Gastrocnemius medialis (tissue), 4 donors: ENCODE measurements around the gene VAT1L.

Experiments
- CTCF ChIP-seq, 5 experiments: fragments of 450-650 bp in 3 of 5; fragments of 200-600 bp in 2 of 5; sonication (generic) in 2 of 5; IDR thresholded peaks in 4 of 5; conservative IDR thresholded peaks in 1 of 5; 1 replicate in 4 of 5; 2 replicates in 1 of 5; pipeline ENCODE4 v1.5.1; 2016 to 2019; ENCODE audit warnings: antibody characterized with exemption in 5 of 5, mild to moderate bottlenecking in 3 of 5, moderate library complexity in 3 of 5
- POLR2A ChIP-seq, 2 donors: fragments of 450-650 bp; IDR thresholded peaks; one replicate each; pipeline ENCODE4 v1.6.1; 2017; ENCODE audit warnings: antibody characterized with exemption in 2 of 2, mild to moderate bottlenecking in 2 of 2, moderate library complexity in 2 of 2

GRCh38 chr16:77758046-77758445 lies 30.3 kb upstream of the VAT1L start:
- TF ChIP-seq CTCF (IDR thresholded peaks at IDR 0.05 in 4 of 5, conservative IDR thresholded peaks at IDR 0.05 in 1 of 5), result no peak
- TF ChIP-seq POLR2A (IDR thresholded peaks at IDR 0.05), result no peak
